NCI-H1092 (cell line): ENCODE data around the gene CAMTA2.
A peak's percentile ranks its signal among the peaks of the same experiment; 100 is the strongest.

Source experiments
- DNase-seq: peaks from one replicate; lab custom pipeline; 2025; lab: John Stamatoyannopoulos, UW

CAMTA2 gene

GRCh38 chr17:4948166-4948930 lies 39.1 kb downstream of the CAMTA2 start, which contains the start of gene PFN1:
PFN1 (minus strand) TSS chr17:4948530; CDS start chr17:4948394, 136 bp downstream.
- peak; percentile 52 for DNase-seq

- DNase-seq = no peak
Measured at GRCh38 chr17:4947411-4948165, 39.9 kb downstream of the CAMTA2 start.

GRCh38 chr17:4947010-4947410 lies 40.5 kb downstream of the CAMTA2 start:
- DNase-seq = no peak

- no peak for DNase-seq
Measured at GRCh38 chr17:4946312-4946976, 41.0 kb downstream of the CAMTA2 start.

- no peak for DNase-seq
Measured at GRCh38 chr17:4945944-4946280, 41.6 kb downstream of the CAMTA2 start.

GRCh38 chr17:4945176-4945943 lies 42.1 kb downstream of the CAMTA2 start:
- no peak for DNase-seq

- DNase-seq = no peak
Measured at GRCh38 chr17:4944554-4945175, 42.8 kb downstream of the CAMTA2 start.

- no peak for DNase-seq
Measured at GRCh38 chr17:4944163-4944553, 43.3 kb downstream of the CAMTA2 start.

GRCh38 chr17:4942760-4943508 lies 44.5 kb downstream of the CAMTA2 start:
- DNase-seq = no peak

- no peak for DNase-seq
Measured at GRCh38 chr17:4941319-4941610, 46.2 kb downstream of the CAMTA2 start.

- DNase-seq = no peak
Measured at GRCh38 chr17:4940555-4941318, 46.7 kb downstream of the CAMTA2 start.

- DNase-seq = peak; percentile 97
Measured at GRCh38 chr17:4939796-4940554, 47.5 kb downstream of the CAMTA2 start, which contains the start of the genes RNF167 and SLC25A11. RNF167 (plus strand) TSS chr17:4940268; CDS start chr17:4940910, 642 bp downstream. SLC25A11 (minus strand) TSS chr17:4940046; CDS start chr17:4939910, 136 bp downstream.

- DNase-seq = no peak
Measured at GRCh38 chr17:4939546-4939795, 48.0 kb downstream of the CAMTA2 start.

- no peak for DNase-seq
Measured at GRCh38 chr17:4938688-4939545, 48.6 kb downstream of the CAMTA2 start.

GRCh38 chr17:4938069-4938491 lies 49.4 kb downstream of the CAMTA2 start:
- DNase-seq = no peak

- DNase-seq = no peak
Measured at GRCh38 chr17:4937553-4937952, 49.9 kb downstream of the CAMTA2 start.

GRCh38 chr17:4936436-4936835 lies 51.0 kb downstream of the CAMTA2 start:
- no peak for DNase-seq

- DNase-seq = no peak
Measured at GRCh38 chr17:4935650-4936049, 51.8 kb downstream of the CAMTA2 start.
